Common myeloid progenitor, CD34-positive (primary cell): Measurements from ENCODE around the gene UBA3. TPM values are rescaled to one million over a fixed set of nuclear protein-coding genes. Genes with fewer than 3 reads are reported as not detected.

Experiments used
- CTCF ChIA-PET: fragments of 350-600 bp; sonication (Branson Sonifier 250); formaldehyde crosslinking; loops from one replicate; lab custom pipeline; 2021; ENCODE audit warnings: antibody characterized with exemption; lab: Charles Lee
- POLR2A ChIA-PET: fragments of 350-600 bp; sonication (Branson Sonifier 250); formaldehyde crosslinking; loops from one replicate; lab custom pipeline; 2021; ENCODE audit warnings: antibody characterized with exemption; lab: Charles Lee
- DNase-seq, 3 donors: peaks; one replicate each; pipeline versions ENCODE4 v3.0.0 to v3.0.0-alpha.2; 2013
- H3K27ac ChIP-seq, 2 experiments: 1 replicate in 1 of 2; 2 replicates in 1 of 2; pipeline ENCODE4 v1.7.0; 2013; ENCODE audit warnings: inconsistent platforms in 2 of 2, low read length in 2 of 2, mild to moderate bottlenecking in 2 of 2, low read depth in 1 of 2, moderate library complexity in 1 of 2; ENCODE audit not compliant: severe bottlenecking in 2 of 2, insufficient read depth in 1 of 2, poor library complexity in 1 of 2
- H3K27me3 ChIP-seq, 5 experiments: replicated peaks in 2 of 5; 1 replicate in 3 of 5; 2 replicates in 2 of 5; pipeline versions ENCODE4 v1.6.1 to v1.7.0; 2013; ENCODE audit warnings: low read length in 4 of 5, mild to moderate bottlenecking in 2 of 5, moderate library complexity in 2 of 5, inconsistent platforms in 1 of 5; ENCODE audit not compliant: insufficient read depth in 5 of 5, control insufficient read depth in 4 of 5
- H3K36me3 ChIP-seq, 4 experiments: 1 replicate in 2 of 4; 2 replicates in 2 of 4; pipeline versions ENCODE4 v1.6.1 to v1.7.0; 2013; ENCODE audit warnings: low read length in 3 of 4, control low read depth in 1 of 4, mild to moderate bottlenecking in 1 of 4; ENCODE audit not compliant: control insufficient read depth in 4 of 4, insufficient read depth in 4 of 4
- H3K4me1 ChIP-seq, 4 experiments: 1 replicate in 3 of 4; 2 replicates in 1 of 4; pipeline versions ENCODE4 v1.6.1 to v1.7.1; 2013; ENCODE audit warnings: low read length in 3 of 4, mild to moderate bottlenecking in 3 of 4, control low read depth in 1 of 4, inconsistent platforms in 1 of 4, moderate library complexity in 1 of 4; ENCODE audit not compliant: control insufficient read depth in 4 of 4, insufficient read depth in 4 of 4; ENCODE audit errors: control extremely low read depth in 1 of 4
- H3K4me3 ChIP-seq, 7 experiments: 1 replicate in 4 of 7; 2 replicates in 3 of 7; pipeline versions ENCODE4 v1.5.1 to v1.7.0; 2013; ENCODE audit warnings: mild to moderate bottlenecking in 7 of 7, low read length in 6 of 7, moderate library complexity in 6 of 7, inconsistent platforms in 2 of 7, low read depth in 2 of 7, control low read depth in 1 of 7; ENCODE audit not compliant: insufficient read depth in 4 of 7, control insufficient read depth in 1 of 7; ENCODE audit errors: extremely low read depth in 1 of 7
- H3K9me3 ChIP-seq, 5 experiments: 1 replicate in 4 of 5; 2 replicates in 1 of 5; pipeline versions ENCODE4 v1.6.1 to v1.7.1; 2013; ENCODE audit warnings: low read length in 4 of 5, mild to moderate bottlenecking in 2 of 5, inconsistent platforms in 1 of 5, low read depth in 1 of 5, moderate library complexity in 1 of 5; ENCODE audit not compliant: control insufficient read depth in 4 of 5, insufficient read depth in 2 of 5; ENCODE audit errors: control extremely low read depth in 1 of 5
- WGBS: methylation state at CpG from one replicate; pipeline ENCODE4 v1.1.5; 2013; ENCODE audit not compliant: insufficient coverage; 5-methylcytosine and 5-hydroxymethylcytosine counted together
- polyA plus RNA-seq: library from polyadenylated mRNA; unstranded; fragments of 120-200 nt; gene quantifications from one replicate; pipeline ENCODE4 v1.2.1, GENCODE V29; 2013

Gene UBA3
- 70.3 TPM for polyA plus RNA-seq

- peaks cover 0 to 3% (median 1%) of the 10 kb centered on the region in 4 experiments for H3K36me3 ChIP-seq
- ChIA-PET POLR2A (interaction anchor here (0.8 to 1.0 kb wide), 2 partner anchors 11 to 26 kb away, joined by 3 to 4 read pairs; no protein-coding TSS in a partner anchor), CTCF (interaction anchor here (1.0 to 1.3 kb wide), 4 partner anchors 8 to 33 kb away, joined by 3 to 4 read pairs (median 3); partner anchors contain the start of gene TMF1)
- H3K27ac ChIP-seq, result peak within 1 kb of the TSS; percentile 80 to 85
- DNase-seq, result peak; percentile 89 to 94 (median 92)
- H3K9me3 ChIP-seq, result no peaks in the 10 kb centered on the region
- peaks cover 45 to 65% (median 55%) of the 10 kb centered on the region in 4 experiments for H3K4me1 ChIP-seq
- peak within 1 kb of the TSS; percentile 59 to 93 (median 82) for H3K4me3 ChIP-seq
- no peaks in the 10 kb centered on the region for H3K27me3 ChIP-seq
- WGBS, result 0% methylated on average over 8 of the region's 37 CpGs
These were observed at the start of gene UBA3 for GRCh38 chr3:69080233-69080920. Gene UBA3 (minus strand): TSS chr3:69080365. CDS start chr3:69080353, 12 bp downstream.

GRCh38 chr3:69129531-69129930, 49.4 kb upstream of the UBA3 start:
- WGBS, result 20% methylated on average over 1 of the region's 1 CpG
- CTCF ChIA-PET, result interaction anchor here (1.3 kb wide), 1 partner anchor 9 kb away, joined by 5 read pairs; no protein-coding TSS in a partner anchor
- H3K4me1 ChIP-seq, result no peaks in the 10 kb centered on the region
- H3K27ac ChIP-seq, result no peak overlapping the region
- DNase-seq, result no peak
- POLR2A ChIA-PET, result no interaction called here
- H3K36me3 ChIP-seq, result no peaks in the 10 kb centered on the region
- no peaks in the 10 kb centered on the region for H3K9me3 ChIP-seq
- no peaks in the 10 kb centered on the region for H3K27me3 ChIP-seq
- no peak overlapping the region for H3K4me3 ChIP-seq

GRCh38 chr3:69128509-69128908, 48.3 kb upstream of the UBA3 start:
- Histone ChIP-seq H3K4me1 (no peaks in the 10 kb centered on the region), H3K9me3 (no peaks in the 10 kb centered on the region), H3K4me3 (no peak overlapping the region), H3K36me3 (no peaks in the 10 kb centered on the region), H3K27ac (no peak overlapping the region), H3K27me3 (no peaks in the 10 kb centered on the region)
- POLR2A ChIA-PET, result no interaction called here
- no peak for DNase-seq
- CTCF ChIA-PET, result interaction anchor here (0.8 to 3.9 kb wide), 2 partner anchors 11 to 294 kb away, joined by 3 to 14 read pairs; no protein-coding TSS in a partner anchor

- H3K4me3 ChIP-seq, result no peak overlapping the region
- ChIA-PET CTCF (interaction anchor here (1.1 to 3.9 kb wide), 4 partner anchors 9 to 179 kb away, joined by 4 to 14 read pairs (median 4); no protein-coding TSS in a partner anchor), POLR2A (no interaction called here)
- no peak for DNase-seq
- H3K27me3 ChIP-seq, result no peaks in the 10 kb centered on the region
- H3K4me1 ChIP-seq, result no peaks in the 10 kb centered on the region
- WGBS, result 100% methylated on average over 2 of the region's 2 CpGs
- no peaks in the 10 kb centered on the region for H3K36me3 ChIP-seq
- no peak overlapping the region for H3K27ac ChIP-seq
- no peaks in the 10 kb centered on the region for H3K9me3 ChIP-seq
These were observed 46.8 kb upstream of the UBA3 start for GRCh38 chr3:69126999-69127398.

- no peaks in the 10 kb centered on the region for H3K36me3 ChIP-seq
- no peaks in the 10 kb centered on the region for H3K4me1 ChIP-seq
- DNase-seq, result no peak
- no peak overlapping the region for H3K27ac ChIP-seq
- H3K27me3 ChIP-seq, result no peaks in the 10 kb centered on the region
- ChIA-PET CTCF (interaction anchor here (0.9 to 3.9 kb wide), 5 partner anchors 8 to 180 kb away, joined by 3 to 14 read pairs (median 4); no protein-coding TSS in a partner anchor), POLR2A (no interaction called here)
- 100% methylated on average over 3 of the region's 3 CpGs for WGBS
- no peak overlapping the region for H3K4me3 ChIP-seq
- no peaks in the 10 kb centered on the region for H3K9me3 ChIP-seq
These were observed 46.1 kb upstream of the UBA3 start for GRCh38 chr3:69126216-69126615.

- Histone ChIP-seq H3K4me1 (no peaks in the 10 kb centered on the region), H3K9me3 (no peaks in the 10 kb centered on the region), H3K27ac (no peak within 1 kb of the TSS), H3K36me3 (no peaks in the 10 kb centered on the region), H3K4me3 (no peak within 1 kb of the TSS), H3K27me3 (no peaks in the 10 kb centered on the region)
- ChIA-PET CTCF (interaction anchor here (1.6 to 9.5 kb wide), 3 partner anchors 19 to 65 kb away, joined by 4 to 96 read pairs (median 5); no protein-coding TSS in a partner anchor), POLR2A (no interaction called here)
- DNase-seq, result no peak
- WGBS, result 100% methylated on average over 3 of the region's 3 CpGs
These were observed 42.2 kb upstream of the UBA3 start, which contains the start of gene LMOD3 for GRCh38 chr3:69122403-69122802. Gene LMOD3 (minus strand): TSS chr3:69122595. CDS start chr3:69122386, 209 bp downstream.

GRCh38 chr3:69121950-69122349, 41.8 kb upstream of the UBA3 start:
- 89% methylated on average over 7 of the region's 8 CpGs for WGBS
- H3K4me1 ChIP-seq, result no peaks in the 10 kb centered on the region
- ChIA-PET POLR2A (no interaction called here), CTCF (interaction anchor here (0.6 to 9.5 kb wide), 12 partner anchors 18 to 550 kb away, joined by 3 to 96 read pairs (median 4); partner anchors contain the start of genes ARL6IP5 and TMF1)
- H3K27me3 ChIP-seq, result no peaks in the 10 kb centered on the region
- no peak overlapping the region for H3K27ac ChIP-seq
- H3K4me3 ChIP-seq, result no peak overlapping the region
- DNase-seq, result no peak
- H3K36me3 ChIP-seq, result no peaks in the 10 kb centered on the region
- no peaks in the 10 kb centered on the region for H3K9me3 ChIP-seq
